ENCODE results near the gene RGS11. TPM values are rescaled to one million over a fixed set of nuclear protein-coding genes. Genes with fewer than 3 reads are reported as not detected.

The RGS11 gene
- total and polyA plus RNA-seq, 2 experiments from 2014 or later, result 0.74 to 1.8 TPM

DNA sequence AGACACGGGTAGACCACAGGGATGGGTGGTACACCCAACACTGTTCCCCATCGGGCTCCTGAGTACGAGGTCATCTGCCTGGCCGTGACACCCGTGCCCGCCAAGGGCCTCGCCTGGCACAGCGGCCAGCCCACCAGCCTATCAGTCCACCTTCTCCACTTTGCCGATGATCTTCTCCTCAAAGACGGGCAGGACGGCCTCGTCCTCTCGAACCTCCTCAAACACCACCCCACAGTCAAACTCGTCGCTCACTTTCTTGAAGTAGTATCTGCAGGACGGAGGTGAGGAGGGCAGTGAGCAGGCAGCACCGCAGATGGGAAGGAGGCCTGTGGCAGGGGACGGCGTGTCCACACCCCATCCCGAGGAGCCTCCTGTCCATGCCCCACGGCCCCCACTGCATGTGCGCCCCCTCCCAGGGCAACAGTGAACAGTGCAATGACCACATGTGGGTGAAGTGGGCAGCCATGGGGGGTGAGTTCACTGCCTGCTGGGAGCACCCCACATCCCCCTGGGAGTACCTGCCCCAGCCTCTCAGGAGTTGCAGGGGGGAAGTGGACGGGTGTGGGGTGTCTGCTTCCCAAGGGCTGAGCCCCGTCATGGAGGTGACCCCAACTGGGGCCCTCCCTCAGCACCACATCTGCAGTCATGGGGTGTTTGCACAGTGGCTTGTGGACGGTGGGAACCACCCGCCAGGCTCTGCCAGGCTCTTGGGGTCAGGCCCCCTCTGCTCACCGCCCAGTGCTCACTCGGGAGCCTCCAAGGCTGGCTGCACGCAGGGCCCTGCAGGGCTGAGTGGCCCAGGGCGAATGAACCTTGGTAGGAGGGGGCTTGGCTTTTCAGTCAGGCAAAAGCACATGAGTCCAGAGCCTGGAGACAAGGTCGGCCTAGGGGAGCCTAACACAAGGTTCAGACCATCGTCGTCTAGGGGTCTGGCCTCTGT, 12.5 kb upstream of the RGS11 start:
- no peak overlapping the region for H3K27ac Mint-ChIP-seq
- Histone ChIP-seq H2AFZ (no peak overlapping the region), H3K9me2 (ENCODE audit: insufficient read depth) (no peaks in the 10 kb centered on the region), H3K36me3 (ENCODE audit: insufficient read depth) (no peaks in the 10 kb centered on the region), H3K27ac (ENCODE audit: low read depth) (no peak overlapping the region), H3K4me3 (no peak overlapping the region), H3K27me3 (ENCODE audit: insufficient read depth) (no peaks in the 10 kb centered on the region), H3K79me2 (replicated peaks; ENCODE audit: insufficient read depth) (no peaks in the 10 kb centered on the region), H4K20me1 (replicated peaks; ENCODE audit: insufficient read depth) (no peaks in the 10 kb centered on the region), H3K4me2 (no peak overlapping the region), H3K4me1 (ENCODE audit: insufficient read depth) (no peaks in the 10 kb centered on the region), H3F3A (replicated peaks; ENCODE audit: low read depth) (no peaks in the 10 kb centered on the region)
- H3K9me3 Mint-ChIP-seq, result no peaks in the 10 kb centered on the region; the same call in 2 of the 3 replicates
- no peak for DNase-seq (ENCODE audit: low spot score)
- H3K4me3 Mint-ChIP-seq, result no peak overlapping the region
- ATAC-seq, result no peak
- peaks cover 14% of the 10 kb centered on the region for H3K36me3 Mint-ChIP-seq (ENCODE audit: low read depth)
- H3K27me3 Mint-ChIP-seq (ENCODE audit: insufficient read depth, low read depth, poor library complexity), result no peaks in the 10 kb centered on the region
- TF ChIP-seq, protein P1, sequence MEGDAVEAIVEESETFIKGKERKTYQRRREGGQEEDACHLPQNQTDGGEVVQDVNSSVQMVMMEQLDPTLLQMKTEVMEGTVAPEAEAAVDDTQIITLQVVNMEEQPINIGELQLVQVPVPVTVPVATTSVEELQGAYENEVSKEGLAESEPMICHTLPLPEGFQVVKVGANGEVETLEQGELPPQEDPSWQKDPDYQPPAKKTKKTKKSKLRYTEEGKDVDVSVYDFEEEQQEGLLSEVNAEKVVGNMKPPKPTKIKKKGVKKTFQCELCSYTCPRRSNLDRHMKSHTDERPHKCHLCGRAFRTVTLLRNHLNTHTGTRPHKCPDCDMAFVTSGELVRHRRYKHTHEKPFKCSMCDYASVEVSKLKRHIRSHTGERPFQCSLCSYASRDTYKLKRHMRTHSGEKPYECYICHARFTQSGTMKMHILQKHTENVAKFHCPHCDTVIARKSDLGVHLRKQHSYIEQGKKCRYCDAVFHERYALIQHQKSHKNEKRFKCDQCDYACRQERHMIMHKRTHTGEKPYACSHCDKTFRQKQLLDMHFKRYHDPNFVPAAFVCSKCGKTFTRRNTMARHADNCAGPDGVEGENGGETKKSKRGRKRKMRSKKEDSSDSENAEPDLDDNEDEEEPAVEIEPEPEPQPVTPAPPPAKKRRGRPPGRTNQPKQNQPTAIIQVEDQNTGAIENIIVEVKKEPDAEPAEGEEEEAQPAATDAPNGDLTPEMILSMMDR (conservative IDR thresholded peaks at IDR 0.05; ENCODE audit: low read depth in 2 of 2), result no peak
- TF ChIP-seq STAT1 (IDR thresholded peaks at IDR 0.05; ENCODE audit: unreplicated experiment), result no peak
- TF ChIP-seq, protein P2, sequence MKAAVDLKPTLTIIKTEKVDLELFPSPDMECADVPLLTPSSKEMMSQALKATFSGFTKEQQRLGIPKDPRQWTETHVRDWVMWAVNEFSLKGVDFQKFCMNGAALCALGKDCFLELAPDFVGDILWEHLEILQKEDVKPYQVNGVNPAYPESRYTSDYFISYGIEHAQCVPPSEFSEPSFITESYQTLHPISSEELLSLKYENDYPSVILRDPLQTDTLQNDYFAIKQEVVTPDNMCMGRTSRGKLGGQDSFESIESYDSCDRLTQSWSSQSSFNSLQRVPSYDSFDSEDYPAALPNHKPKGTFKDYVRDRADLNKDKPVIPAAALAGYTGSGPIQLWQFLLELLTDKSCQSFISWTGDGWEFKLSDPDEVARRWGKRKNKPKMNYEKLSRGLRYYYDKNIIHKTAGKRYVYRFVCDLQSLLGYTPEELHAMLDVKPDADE (IDR thresholded peaks at IDR 0.05), result no peak
- no peak for TF ChIP-seq CREB1 (CRISPR knock-in tag; IDR thresholded peaks at IDR 0.05; ENCODE audit: low read depth)
- TF ChIP-seq, protein P3, sequence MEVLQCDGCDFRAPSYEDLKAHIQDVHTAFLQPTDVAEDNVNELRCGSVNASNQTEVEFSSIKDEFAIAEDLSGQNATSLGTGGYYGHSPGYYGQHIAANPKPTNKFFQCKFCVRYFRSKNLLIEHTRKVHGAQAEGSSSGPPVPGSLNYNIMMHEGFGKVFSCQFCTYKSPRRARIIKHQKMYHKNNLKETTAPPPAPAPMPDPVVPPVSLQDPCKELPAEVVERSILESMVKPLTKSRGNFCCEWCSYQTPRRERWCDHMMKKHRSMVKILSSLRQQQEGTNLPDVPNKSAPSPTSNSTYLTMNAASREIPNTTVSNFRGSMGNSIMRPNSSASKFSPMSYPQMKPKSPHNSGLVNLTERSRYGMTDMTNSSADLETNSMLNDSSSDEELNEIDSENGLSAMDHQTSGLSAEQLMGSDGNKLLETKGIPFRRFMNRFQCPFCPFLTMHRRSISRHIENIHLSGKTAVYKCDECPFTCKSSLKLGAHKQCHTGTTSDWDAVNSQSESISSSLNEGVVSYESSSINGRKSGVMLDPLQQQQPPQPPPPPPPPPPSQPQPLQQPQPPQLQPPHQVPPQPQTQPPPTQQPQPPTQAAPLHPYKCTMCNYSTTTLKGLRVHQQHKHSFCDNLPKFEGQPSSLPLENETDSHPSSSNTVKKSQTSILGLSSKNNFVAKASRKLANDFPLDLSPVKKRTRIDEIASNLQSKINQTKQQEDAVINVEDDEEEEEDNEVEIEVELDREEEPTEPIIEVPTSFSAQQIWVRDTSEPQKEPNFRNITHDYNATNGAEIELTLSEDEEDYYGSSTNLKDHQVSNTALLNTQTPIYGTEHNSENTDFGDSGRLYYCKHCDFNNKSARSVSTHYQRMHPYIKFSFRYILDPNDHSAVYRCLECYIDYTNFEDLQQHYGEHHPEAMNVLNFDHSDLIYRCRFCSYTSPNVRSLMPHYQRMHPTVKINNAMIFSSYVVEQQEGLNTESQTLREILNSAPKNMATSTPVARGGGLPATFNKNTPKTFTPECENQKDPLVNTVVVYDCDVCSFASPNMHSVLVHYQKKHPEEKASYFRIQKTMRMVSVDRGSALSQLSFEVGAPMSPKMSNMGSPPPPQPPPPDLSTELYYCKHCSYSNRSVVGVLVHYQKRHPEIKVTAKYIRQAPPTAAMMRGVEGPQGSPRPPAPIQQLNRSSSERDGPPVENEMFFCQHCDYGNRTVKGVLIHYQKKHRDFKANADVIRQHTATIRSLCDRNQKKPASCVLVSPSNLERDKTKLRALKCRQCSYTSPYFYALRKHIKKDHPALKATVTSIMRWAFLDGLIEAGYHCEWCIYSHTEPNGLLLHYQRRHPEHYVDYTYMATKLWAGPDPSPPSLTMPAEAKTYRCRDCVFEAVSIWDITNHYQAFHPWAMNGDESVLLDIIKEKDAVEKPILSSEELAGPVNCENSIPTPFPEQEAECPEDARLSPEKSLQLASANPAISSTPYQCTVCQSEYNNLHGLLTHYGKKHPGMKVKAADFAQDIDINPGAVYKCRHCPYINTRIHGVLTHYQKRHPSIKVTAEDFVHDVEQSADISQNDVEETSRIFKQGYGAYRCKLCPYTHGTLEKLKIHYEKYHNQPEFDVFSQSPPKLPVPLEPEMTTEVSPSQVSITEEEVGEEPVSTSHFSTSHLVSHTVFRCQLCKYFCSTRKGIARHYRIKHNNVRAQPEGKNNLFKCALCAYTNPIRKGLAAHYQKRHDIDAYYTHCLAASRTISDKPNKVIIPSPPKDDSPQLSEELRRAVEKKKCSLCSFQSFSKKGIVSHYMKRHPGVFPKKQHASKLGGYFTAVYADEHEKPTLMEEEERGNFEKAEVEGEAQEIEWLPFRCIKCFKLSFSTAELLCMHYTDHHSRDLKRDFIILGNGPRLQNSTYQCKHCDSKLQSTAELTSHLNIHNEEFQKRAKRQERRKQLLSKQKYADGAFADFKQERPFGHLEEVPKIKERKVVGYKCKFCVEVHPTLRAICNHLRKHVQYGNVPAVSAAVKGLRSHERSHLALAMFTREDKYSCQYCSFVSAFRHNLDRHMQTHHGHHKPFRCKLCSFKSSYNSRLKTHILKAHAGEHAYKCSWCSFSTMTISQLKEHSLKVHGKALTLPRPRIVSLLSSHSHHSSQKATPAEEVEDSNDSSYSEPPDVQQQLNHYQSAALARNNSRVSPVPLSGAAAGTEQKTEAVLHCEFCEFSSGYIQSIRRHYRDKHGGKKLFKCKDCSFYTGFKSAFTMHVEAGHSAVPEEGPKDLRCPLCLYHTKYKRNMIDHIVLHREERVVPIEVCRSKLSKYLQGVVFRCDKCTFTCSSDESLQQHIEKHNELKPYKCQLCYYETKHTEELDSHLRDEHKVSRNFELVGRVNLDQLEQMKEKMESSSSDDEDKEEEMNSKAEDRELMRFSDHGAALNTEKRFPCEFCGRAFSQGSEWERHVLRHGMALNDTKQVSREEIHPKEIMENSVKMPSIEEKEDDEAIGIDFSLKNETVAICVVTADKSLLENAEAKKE (CRISPR knock-in tag; IDR thresholded peaks at IDR 0.05), result no peak
- TF ChIP-seq POLR2AphosphoS5 (IDR thresholded peaks at IDR 0.05; ENCODE audit: low read depth), result no peak
- TF ChIP-seq JUNB (IDR thresholded peaks at IDR 0.05; ENCODE audit: unreplicated experiment), result no peak
- TF ChIP-seq, protein P4, sequence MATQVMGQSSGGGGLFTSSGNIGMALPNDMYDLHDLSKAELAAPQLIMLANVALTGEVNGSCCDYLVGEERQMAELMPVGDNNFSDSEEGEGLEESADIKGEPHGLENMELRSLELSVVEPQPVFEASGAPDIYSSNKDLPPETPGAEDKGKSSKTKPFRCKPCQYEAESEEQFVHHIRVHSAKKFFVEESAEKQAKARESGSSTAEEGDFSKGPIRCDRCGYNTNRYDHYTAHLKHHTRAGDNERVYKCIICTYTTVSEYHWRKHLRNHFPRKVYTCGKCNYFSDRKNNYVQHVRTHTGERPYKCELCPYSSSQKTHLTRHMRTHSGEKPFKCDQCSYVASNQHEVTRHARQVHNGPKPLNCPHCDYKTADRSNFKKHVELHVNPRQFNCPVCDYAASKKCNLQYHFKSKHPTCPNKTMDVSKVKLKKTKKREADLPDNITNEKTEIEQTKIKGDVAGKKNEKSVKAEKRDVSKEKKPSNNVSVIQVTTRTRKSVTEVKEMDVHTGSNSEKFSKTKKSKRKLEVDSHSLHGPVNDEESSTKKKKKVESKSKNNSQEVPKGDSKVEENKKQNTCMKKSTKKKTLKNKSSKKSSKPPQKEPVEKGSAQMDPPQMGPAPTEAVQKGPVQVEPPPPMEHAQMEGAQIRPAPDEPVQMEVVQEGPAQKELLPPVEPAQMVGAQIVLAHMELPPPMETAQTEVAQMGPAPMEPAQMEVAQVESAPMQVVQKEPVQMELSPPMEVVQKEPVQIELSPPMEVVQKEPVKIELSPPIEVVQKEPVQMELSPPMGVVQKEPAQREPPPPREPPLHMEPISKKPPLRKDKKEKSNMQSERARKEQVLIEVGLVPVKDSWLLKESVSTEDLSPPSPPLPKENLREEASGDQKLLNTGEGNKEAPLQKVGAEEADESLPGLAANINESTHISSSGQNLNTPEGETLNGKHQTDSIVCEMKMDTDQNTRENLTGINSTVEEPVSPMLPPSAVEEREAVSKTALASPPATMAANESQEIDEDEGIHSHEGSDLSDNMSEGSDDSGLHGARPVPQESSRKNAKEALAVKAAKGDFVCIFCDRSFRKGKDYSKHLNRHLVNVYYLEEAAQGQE (IDR thresholded peaks at IDR 0.05; ENCODE audit: unreplicated experiment), result no peak
- no peak for TF ChIP-seq EZH2phosphoT487 (IDR thresholded peaks at IDR 0.05; ENCODE audit: unreplicated experiment)
- TF ChIP-seq NANOG (IDR thresholded peaks at IDR 0.05; ENCODE audit: borderline replicate concordance), result no peak
- no peak for TF ChIP-seq ZNF331 (CRISPR knock-in tag; IDR thresholded peaks at IDR 0.05; ENCODE audit: low read depth)
- TF ChIP-seq ZNF114 (CRISPR knock-in tag; IDR thresholded peaks at IDR 0.05), result no peak
- H3K4me1 Mint-ChIP-seq, result no peaks in the 10 kb centered on the region
